ENCODE data around the gene HS1BP3.

DNA sequence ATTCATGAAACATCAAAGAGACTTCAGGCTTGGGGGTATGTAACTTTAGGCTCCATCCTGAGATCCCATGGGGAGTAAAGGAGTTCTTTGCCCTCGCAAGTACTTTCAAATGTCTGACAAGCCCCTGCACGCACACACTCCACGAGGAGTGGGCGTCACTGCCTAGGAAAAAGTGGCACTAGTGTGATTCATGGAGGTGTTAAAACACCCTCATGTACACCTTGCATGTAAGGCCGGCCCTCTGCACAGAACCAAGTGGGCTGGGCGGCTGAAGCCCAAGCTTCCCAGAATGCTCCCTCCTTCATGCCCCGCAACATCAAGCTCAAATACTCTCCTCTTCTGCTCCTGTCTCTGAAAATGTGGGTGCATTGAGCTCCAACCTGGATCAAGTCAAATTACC lies 7.8 kb downstream of the HS1BP3 start:
- TF ChIP-seq, protein P1, sequence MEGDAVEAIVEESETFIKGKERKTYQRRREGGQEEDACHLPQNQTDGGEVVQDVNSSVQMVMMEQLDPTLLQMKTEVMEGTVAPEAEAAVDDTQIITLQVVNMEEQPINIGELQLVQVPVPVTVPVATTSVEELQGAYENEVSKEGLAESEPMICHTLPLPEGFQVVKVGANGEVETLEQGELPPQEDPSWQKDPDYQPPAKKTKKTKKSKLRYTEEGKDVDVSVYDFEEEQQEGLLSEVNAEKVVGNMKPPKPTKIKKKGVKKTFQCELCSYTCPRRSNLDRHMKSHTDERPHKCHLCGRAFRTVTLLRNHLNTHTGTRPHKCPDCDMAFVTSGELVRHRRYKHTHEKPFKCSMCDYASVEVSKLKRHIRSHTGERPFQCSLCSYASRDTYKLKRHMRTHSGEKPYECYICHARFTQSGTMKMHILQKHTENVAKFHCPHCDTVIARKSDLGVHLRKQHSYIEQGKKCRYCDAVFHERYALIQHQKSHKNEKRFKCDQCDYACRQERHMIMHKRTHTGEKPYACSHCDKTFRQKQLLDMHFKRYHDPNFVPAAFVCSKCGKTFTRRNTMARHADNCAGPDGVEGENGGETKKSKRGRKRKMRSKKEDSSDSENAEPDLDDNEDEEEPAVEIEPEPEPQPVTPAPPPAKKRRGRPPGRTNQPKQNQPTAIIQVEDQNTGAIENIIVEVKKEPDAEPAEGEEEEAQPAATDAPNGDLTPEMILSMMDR (IDR thresholded peaks at IDR 0.05): no peak
- no peak for TF ChIP-seq POLR2A (IDR thresholded peaks at IDR 0.05)

All from lower leg skin (tissue), 3 donors.